ENCODE measurements around the gene TTC33.

DNA sequence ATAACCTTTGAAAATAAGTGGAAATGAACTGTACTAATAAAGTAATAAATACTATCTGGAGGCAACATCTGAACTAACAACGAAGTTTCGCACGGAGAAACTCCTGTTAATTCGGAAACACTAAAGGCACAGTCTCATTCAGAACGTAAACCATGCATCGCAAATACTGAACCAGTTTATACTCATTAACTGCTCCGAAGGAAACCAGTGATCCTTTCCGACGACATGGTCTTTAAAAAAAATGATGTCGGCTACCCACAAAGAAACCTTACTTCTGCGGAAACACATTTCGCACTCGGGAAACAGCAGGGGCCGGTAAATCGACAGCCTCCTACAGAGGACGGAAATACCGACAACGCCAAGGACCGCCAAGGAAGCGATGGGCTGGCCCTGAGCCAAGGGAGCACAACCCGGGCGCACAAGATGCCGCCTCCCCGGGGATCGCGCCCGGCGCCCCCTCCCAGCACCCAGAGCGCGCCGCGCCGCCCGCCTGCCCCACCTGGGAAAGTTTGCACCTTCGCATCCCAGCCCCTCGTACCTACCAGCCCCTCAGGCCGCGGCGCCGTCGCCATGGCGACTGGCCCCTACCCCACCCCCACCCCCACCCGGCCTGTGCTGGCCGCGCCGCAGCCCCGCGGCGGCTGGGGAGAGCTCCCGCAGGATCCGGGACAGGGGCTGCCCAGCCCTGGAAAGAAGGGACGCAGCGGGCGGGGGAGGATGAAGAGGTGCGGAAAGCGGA is 41.7 kb upstream of the TTC33 start:
- TF ChIP-seq EZH2 (IDR thresholded peaks at IDR 0.05) (no peak), FOXP2 (optimal IDR thresholded peaks at IDR 0.05; ENCODE audit: control extremely low read depth, extremely low read length, insufficient read depth) (no peak), POLR2AphosphoS5 (IDR thresholded peaks at IDR 0.05; ENCODE audit: borderline replicate concordance, low read depth, low read length) (0 out of 2 replicates have a peak, but pooled peaks have one; percentile 4)

All from SK-N-MC (cell line).